Measurements from ENCODE around the gene YIPF4. TPM values are rescaled to one million over a fixed set of nuclear protein-coding genes. Genes with fewer than 3 reads are reported as not detected.
"Not testable (repeated sequence)": the region's sequence is repeated elsewhere in the genome, so short reads cannot be mapped to it uniquely, and the experiment has no call there.

Gene YIPF4
- total RNA-seq, 1 donor from 2014 or later = 52.3 TPM

DNA sequence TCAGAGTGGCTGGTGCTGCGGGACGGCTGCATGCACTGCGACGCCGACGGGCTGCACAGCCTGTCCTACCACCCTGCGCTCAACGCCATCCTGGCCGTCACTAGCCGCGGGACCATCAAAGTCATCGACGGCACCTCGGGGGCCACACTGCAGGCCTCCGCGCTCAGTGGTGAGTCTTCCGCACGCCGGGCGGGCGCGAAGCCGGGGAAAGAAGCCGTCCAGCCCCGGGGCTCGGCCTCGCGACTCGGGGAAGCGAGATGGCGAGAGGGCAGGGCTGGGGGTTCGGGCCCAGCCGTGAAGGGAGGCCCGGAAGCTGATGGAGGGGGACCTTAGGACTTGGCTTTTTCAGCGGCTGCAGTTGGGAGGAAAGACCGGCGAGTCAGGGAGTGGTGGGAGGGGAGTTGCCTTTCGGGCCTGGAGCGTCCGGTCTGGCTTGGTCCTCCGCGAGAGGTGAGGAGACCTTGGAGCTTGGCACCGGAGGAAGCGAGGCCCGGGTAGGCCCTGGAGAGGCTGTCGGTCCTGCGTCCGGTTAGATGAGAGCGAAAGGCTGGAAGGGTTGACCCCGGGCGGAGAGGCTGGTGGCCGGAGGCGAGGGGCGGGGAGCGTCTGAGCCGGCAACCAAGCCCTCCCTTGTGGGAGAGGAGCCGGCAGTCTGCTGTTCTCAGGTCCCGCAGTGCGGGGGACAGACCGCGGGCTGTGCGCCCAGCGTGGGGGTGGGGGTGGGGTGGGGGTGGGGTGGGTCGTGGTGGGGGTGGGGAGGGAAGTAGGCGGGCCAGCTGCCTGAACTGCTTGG is 79.8 kb downstream of the YIPF4 start:
- no peak for FAIRE-seq
- H2AFZ ChIP-seq (ENCODE audit: low read depth, low read length) = peak overlapping the region; percentile 72

DNA sequence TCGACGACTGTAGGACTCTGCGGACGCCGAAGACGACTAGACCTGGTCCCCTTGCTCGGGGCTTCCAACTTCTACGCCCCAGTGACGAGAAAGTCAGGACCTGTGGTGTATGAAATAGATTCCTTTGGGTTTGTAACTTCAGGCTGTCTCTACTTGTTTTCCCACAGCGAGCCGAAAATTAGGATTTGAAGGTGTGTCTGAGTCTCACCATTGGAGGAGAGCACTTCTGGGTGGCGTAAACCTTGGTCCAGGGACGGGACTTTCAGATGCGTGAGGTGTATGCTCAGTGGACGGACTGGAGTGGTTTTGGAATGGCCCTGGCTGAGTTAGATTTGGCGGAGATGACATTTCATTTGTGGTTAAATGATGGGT is 80.4 kb downstream of the YIPF4 start:
- Histone ChIP-seq H3K4me1 (ENCODE audit: insufficient read depth, low read length) (peaks cover 7% of the 10 kb centered on the region), H3K27ac (ENCODE audit: low read depth, low read length) (peak overlapping the region; percentile 90), H3K79me2 (ENCODE audit: insufficient read depth, low read length) (peaks cover 61% of the 10 kb centered on the region), H3K4me3 (ENCODE audit: insufficient read depth, low read depth, low read length) (peak overlapping the region; percentile 91), H3K27me3 (ENCODE audit: insufficient read depth, low read length) (no peaks in the 10 kb centered on the region), H3K36me3 (ENCODE audit: insufficient read depth, low read length) (no peaks in the 10 kb centered on the region), H3K9ac (ENCODE audit: low read length) (peak overlapping the region; percentile 98), H4K20me1 (ENCODE audit: insufficient read depth, low read length) (peaks cover 48% of the 10 kb centered on the region), H2AFZ (ENCODE audit: low read depth, low read length) (no peak overlapping the region), H3K9me3 (ENCODE audit: insufficient read depth, low read depth, low read length) (no peaks in the 10 kb centered on the region), H3K4me2 (ENCODE audit: low read length) (peak overlapping the region; percentile 90)
- FAIRE-seq (no peak), DNase-seq (ENCODE audit: low read depth) (peak; percentile 34)
- no peaks in the 10 kb centered on the region for H3K9me3 Mint-ChIP-seq (ENCODE audit: unreplicated experiment)
- peak overlapping the region; percentile 92 for H3K4me3 Mint-ChIP-seq (ENCODE audit: unreplicated experiment)
- peaks cover 22% of the 10 kb centered on the region for H3K4me1 Mint-ChIP-seq (ENCODE audit: low read depth, unreplicated experiment)
- H3K27ac Mint-ChIP-seq (ENCODE audit: unreplicated experiment) = peak overlapping the region; percentile 27
- H3K36me3 Mint-ChIP-seq (ENCODE audit: low read depth, unreplicated experiment) = peaks cover 2% of the 10 kb centered on the region
- no peak for TF ChIP-seq EZH2 (IDR thresholded peaks at IDR 0.05; ENCODE audit: insufficient read depth, low read length)
- TF ChIP-seq, protein P1, sequence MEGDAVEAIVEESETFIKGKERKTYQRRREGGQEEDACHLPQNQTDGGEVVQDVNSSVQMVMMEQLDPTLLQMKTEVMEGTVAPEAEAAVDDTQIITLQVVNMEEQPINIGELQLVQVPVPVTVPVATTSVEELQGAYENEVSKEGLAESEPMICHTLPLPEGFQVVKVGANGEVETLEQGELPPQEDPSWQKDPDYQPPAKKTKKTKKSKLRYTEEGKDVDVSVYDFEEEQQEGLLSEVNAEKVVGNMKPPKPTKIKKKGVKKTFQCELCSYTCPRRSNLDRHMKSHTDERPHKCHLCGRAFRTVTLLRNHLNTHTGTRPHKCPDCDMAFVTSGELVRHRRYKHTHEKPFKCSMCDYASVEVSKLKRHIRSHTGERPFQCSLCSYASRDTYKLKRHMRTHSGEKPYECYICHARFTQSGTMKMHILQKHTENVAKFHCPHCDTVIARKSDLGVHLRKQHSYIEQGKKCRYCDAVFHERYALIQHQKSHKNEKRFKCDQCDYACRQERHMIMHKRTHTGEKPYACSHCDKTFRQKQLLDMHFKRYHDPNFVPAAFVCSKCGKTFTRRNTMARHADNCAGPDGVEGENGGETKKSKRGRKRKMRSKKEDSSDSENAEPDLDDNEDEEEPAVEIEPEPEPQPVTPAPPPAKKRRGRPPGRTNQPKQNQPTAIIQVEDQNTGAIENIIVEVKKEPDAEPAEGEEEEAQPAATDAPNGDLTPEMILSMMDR (IDR thresholded peaks at IDR 0.05; ENCODE audit: insufficient read depth, low read depth, low read length) = no peak
- no peaks in the 10 kb centered on the region for H3K27me3 Mint-ChIP-seq (ENCODE audit: low read depth, unreplicated experiment)

More for the DNA sequence above, 79.8 kb downstream of the YIPF4 start:
- DNase-seq (ENCODE audit: low read depth) = peak; percentile 26
- peaks cover 7% of the 10 kb centered on the region for H3K4me1 ChIP-seq (ENCODE audit: insufficient read depth, low read length)
- Mint-ChIP-seq H3K9me3 (ENCODE audit: unreplicated experiment) (no peaks in the 10 kb centered on the region), H3K36me3 (ENCODE audit: low read depth, unreplicated experiment) (peaks cover 2% of the 10 kb centered on the region), H3K4me1 (ENCODE audit: low read depth, unreplicated experiment) (peaks cover 22% of the 10 kb centered on the region), H3K27me3 (ENCODE audit: low read depth, unreplicated experiment) (no peaks in the 10 kb centered on the region), H3K27ac (ENCODE audit: unreplicated experiment) (peak overlapping the region; percentile 85), H3K4me3 (ENCODE audit: unreplicated experiment) (peak overlapping the region; percentile 92)
- peaks cover 43% of the 10 kb centered on the region for H4K20me1 ChIP-seq (ENCODE audit: insufficient read depth, low read length)
- H3K27me3 ChIP-seq (ENCODE audit: insufficient read depth, low read length) = no peaks in the 10 kb centered on the region
- peaks cover 55% of the 10 kb centered on the region for H3K79me2 ChIP-seq (ENCODE audit: insufficient read depth, low read length)
- peak overlapping the region; percentile 90 for H3K4me2 ChIP-seq (ENCODE audit: low read length)
- H3K9me3 ChIP-seq (ENCODE audit: insufficient read depth, low read depth, low read length) = no peaks in the 10 kb centered on the region
- no peaks in the 10 kb centered on the region for H3K36me3 ChIP-seq (ENCODE audit: insufficient read depth, low read length)
- no peak for TF ChIP-seq EZH2 (IDR thresholded peaks at IDR 0.05; ENCODE audit: insufficient read depth, low read length)
- peak overlapping the region; percentile 91 for H3K4me3 ChIP-seq (ENCODE audit: insufficient read depth, low read depth, low read length)
- peak overlapping the region; percentile 90 for H3K27ac ChIP-seq (ENCODE audit: low read depth, low read length)
- H3K9ac ChIP-seq (ENCODE audit: low read length) = peak overlapping the region; percentile 98

DNA sequence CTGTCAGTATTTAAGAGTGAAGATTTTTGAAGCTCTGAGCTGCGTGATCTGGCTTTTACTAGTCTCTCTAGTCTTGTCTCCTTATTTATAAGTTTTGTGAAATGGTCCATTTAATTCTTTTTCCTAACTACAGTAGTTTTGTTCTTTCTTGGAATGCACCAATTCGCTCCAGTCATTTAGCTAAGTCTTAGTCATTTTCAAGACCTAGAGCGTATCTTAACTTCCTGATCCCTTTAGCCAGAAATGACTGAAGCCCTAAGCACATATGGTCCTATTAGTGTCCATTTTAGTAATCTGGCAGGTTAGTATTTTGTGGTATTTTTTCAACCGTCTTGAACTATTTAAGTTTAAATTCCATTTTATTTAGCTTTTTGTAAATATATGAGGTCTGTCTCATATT is 82.7 kb downstream of the YIPF4 start:
- TF ChIP-seq, protein P1 (IDR thresholded peaks at IDR 0.05; ENCODE audit: insufficient read depth, low read depth, low read length) = no peak
- TF ChIP-seq EZH2 (IDR thresholded peaks at IDR 0.05; ENCODE audit: insufficient read depth, low read length) = no peak
- Histone ChIP-seq H3K4me2 (ENCODE audit: low read length) (no peak overlapping the region), H3K4me3 (ENCODE audit: insufficient read depth, low read depth, low read length) (no peak overlapping the region), H3K9me3 (ENCODE audit: insufficient read depth, low read depth, low read length) (no peaks in the 10 kb centered on the region), H3K79me2 (ENCODE audit: insufficient read depth, low read length) (peaks cover 84% of the 10 kb centered on the region), H3K36me3 (ENCODE audit: insufficient read depth, low read length) (no peaks in the 10 kb centered on the region), H3K9ac (ENCODE audit: low read length) (no peak overlapping the region), H3K4me1 (ENCODE audit: insufficient read depth, low read length) (peaks cover 7% of the 10 kb centered on the region), H4K20me1 (ENCODE audit: insufficient read depth, low read length) (peaks cover 70% of the 10 kb centered on the region), H3K27me3 (ENCODE audit: insufficient read depth, low read length) (no peaks in the 10 kb centered on the region), H3K27ac (ENCODE audit: low read depth, low read length) (no peak overlapping the region), H2AFZ (ENCODE audit: low read depth, low read length) (no peak overlapping the region)
- no peak overlapping the region for H3K27ac Mint-ChIP-seq (ENCODE audit: unreplicated experiment)
- FAIRE-seq (no peak), DNase-seq (ENCODE audit: low read depth) (peak; percentile 56)
- peaks cover 2% of the 10 kb centered on the region for H3K36me3 Mint-ChIP-seq (ENCODE audit: low read depth, unreplicated experiment)
- no peaks in the 10 kb centered on the region for H3K27me3 Mint-ChIP-seq (ENCODE audit: low read depth, unreplicated experiment)
- no peak overlapping the region for H3K4me3 Mint-ChIP-seq (ENCODE audit: unreplicated experiment)
- peaks cover 20% of the 10 kb centered on the region for H3K4me1 Mint-ChIP-seq (ENCODE audit: low read depth, unreplicated experiment)
- H3K9me3 Mint-ChIP-seq (ENCODE audit: unreplicated experiment) = no peaks in the 10 kb centered on the region

DNA sequence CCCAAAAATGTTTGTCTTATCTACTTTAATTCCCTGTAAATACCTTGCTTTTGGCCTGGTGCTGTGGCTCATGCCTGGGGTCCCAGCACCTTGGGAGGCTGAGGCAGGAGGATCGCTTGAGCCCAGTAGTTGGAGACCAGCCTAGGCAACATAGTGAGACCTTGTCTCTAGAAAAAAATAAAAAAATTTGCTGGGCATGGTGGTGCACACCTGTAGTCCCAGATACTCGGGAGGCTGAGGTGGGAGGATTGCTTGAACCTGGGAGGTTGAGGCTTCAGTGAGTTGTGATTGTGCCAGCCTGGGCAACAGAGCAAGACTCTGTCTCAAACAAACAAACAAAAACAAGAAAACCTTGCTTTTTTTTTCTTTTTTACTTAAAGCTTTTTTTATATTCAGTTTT is 85.3 kb downstream of the YIPF4 start:
- not testable (repeated sequence) for H3K9ac ChIP-seq (ENCODE audit: low read length); H3K4me1 ChIP-seq (ENCODE audit: insufficient read depth, low read length); H3K36me3 Mint-ChIP-seq (ENCODE audit: low read depth, unreplicated experiment); FAIRE-seq; H3K27ac Mint-ChIP-seq (ENCODE audit: unreplicated experiment); H3K9me3 Mint-ChIP-seq (ENCODE audit: unreplicated experiment); DNase-seq (ENCODE audit: low read depth); H3K27me3 Mint-ChIP-seq (ENCODE audit: low read depth, unreplicated experiment); H3K4me2 ChIP-seq (ENCODE audit: low read length); H3K4me3 ChIP-seq (ENCODE audit: insufficient read depth, low read depth, low read length); H3K9me3 ChIP-seq (ENCODE audit: insufficient read depth, low read depth, low read length); H2AFZ ChIP-seq (ENCODE audit: low read depth, low read length); H3K36me3 ChIP-seq (ENCODE audit: insufficient read depth, low read length); H3K27ac ChIP-seq (ENCODE audit: low read depth, low read length); H3K4me3 Mint-ChIP-seq (ENCODE audit: unreplicated experiment); H3K27me3 ChIP-seq (ENCODE audit: insufficient read depth, low read length)
- Histone ChIP-seq H3K79me2 (ENCODE audit: insufficient read depth, low read length) (peaks cover 100% of the 10 kb centered on the region), H4K20me1 (ENCODE audit: insufficient read depth, low read length) (peaks cover 94% of the 10 kb centered on the region)
- peaks cover 22% of the 10 kb centered on the region for H3K4me1 Mint-ChIP-seq (ENCODE audit: low read depth, unreplicated experiment)
